ENCODE data around the gene TLL2.

DNA sequence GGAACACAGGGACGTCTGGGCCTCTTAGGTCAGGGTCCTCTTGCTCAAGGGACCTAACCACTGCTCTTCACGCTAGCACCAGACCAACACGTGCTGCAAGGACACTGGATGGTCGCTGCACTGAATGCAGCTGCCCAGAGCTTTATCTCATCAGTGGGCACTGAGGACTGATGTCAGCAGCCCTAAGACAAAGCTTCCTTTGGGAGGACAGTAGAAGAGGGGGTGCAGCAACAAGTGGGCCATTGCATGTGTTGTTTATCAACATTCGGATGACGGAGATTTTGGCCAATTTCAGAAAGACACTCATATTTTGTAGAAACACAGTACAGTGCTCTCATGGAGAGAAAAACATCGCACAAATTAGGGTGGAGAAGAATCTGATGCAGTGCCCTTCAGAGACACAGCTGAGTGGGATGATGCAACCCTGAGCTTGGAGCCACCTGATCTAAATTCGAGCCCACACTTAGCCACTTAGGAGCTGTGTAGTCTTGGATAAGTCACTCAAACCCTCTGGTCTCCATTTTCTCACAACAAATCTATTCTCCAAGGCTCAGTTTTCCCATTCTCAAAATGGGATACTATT is 156.6 kb downstream of the TLL2 start:
- TF ChIP-seq, protein P1, sequence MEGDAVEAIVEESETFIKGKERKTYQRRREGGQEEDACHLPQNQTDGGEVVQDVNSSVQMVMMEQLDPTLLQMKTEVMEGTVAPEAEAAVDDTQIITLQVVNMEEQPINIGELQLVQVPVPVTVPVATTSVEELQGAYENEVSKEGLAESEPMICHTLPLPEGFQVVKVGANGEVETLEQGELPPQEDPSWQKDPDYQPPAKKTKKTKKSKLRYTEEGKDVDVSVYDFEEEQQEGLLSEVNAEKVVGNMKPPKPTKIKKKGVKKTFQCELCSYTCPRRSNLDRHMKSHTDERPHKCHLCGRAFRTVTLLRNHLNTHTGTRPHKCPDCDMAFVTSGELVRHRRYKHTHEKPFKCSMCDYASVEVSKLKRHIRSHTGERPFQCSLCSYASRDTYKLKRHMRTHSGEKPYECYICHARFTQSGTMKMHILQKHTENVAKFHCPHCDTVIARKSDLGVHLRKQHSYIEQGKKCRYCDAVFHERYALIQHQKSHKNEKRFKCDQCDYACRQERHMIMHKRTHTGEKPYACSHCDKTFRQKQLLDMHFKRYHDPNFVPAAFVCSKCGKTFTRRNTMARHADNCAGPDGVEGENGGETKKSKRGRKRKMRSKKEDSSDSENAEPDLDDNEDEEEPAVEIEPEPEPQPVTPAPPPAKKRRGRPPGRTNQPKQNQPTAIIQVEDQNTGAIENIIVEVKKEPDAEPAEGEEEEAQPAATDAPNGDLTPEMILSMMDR (IDR thresholded peaks at IDR 0.05) = no peak
- TF ChIP-seq POLR2AphosphoS5 (IDR thresholded peaks at IDR 0.05) = no peak
- no peak for TF ChIP-seq POLR2A (IDR thresholded peaks at IDR 0.05)

All from gastroesophageal sphincter (tissue), 3 donors.